ENCODE measurements around the gene COX8C. TPM values are rescaled to one million over a fixed set of nuclear protein-coding genes. Genes with fewer than 3 reads are reported as not detected.

Gene COX8C
- total RNA-seq, 1 experiment from 2014 or later: not detected

Small RNA genes within 50 kb of the gene (small RNA-seq; reads per million reads assigned to genes)
- gene RF00019: not detected

Other genes starting within 250 kb of the COX8C start
- 6.3 and 23.7 TPM in 2 replicates for gene ITPK1, start 231.3 kb upstream of the COX8C start, total RNA-seq (2014; rRNA removed; shearing (Covaris generic); ENCODE audit: low replicate concordance)
- 50.8 and 79.2 TPM in 2 replicates for gene MOAP1, start 162.3 kb upstream of the COX8C start, total RNA-seq (2014; rRNA removed; shearing (Covaris generic); ENCODE audit: low replicate concordance)
- gene LYSET, start 161.9 kb upstream of the COX8C start, total RNA-seq (2014; rRNA removed; shearing (Covaris generic); ENCODE audit: low replicate concordance): 21.1 and 35.7 TPM in 2 replicates
- 40.6 and 60.3 TPM in 2 replicates for gene GON7, start 140.1 kb upstream of the COX8C start, total RNA-seq (2014; rRNA removed; shearing (Covaris generic); ENCODE audit: low replicate concordance)
- gene UBR7, start 139.9 kb upstream of the COX8C start, total RNA-seq (2014; rRNA removed; shearing (Covaris generic); ENCODE audit: low replicate concordance): 41.0 and 74.8 TPM in 2 replicates
- 14.3 and 27.4 TPM in 2 replicates for gene BTBD7, start 14.1 kb upstream of the COX8C start, total RNA-seq (2014; rRNA removed; shearing (Covaris generic); ENCODE audit: low replicate concordance)
- gene UNC79, start 83.8 kb downstream of the COX8C start, total RNA-seq (2014; rRNA removed; shearing (Covaris generic); ENCODE audit: low replicate concordance): 0.19 and 0.43 TPM in 2 replicates